ENCODE results near the gene SLC6A5.

SLC6A5 gene

GRCh38 chr11:20639688-20640087, 40.3 kb downstream of the SLC6A5 start:
- TF ChIP-seq POLR2AphosphoS5 (IDR thresholded peaks at IDR 0.05; ENCODE audit: borderline replicate concordance, low read depth, low read length) = no peak
- no peak for TF ChIP-seq EZH2 (IDR thresholded peaks at IDR 0.05)
- TF ChIP-seq FOXP2 (optimal IDR thresholded peaks at IDR 0.05; ENCODE audit: control extremely low read depth, extremely low read length, insufficient read depth) = no peak
- Histone ChIP-seq H3K27ac (no peak overlapping the region), H3K9me3 (ENCODE audit: low read depth, low read length) (no peaks in the 10 kb centered on the region), H3K9ac (ENCODE audit: insufficient read length) (no peak overlapping the region), H3K4me3 (no peak overlapping the region), H3K36me3 (ENCODE audit: insufficient read depth, low read length) (no peaks in the 10 kb centered on the region)
- no peak for DNase-seq (ENCODE audit: low read depth, low spot score)

- no peak for TF ChIP-seq EZH2 (IDR thresholded peaks at IDR 0.05)
- TF ChIP-seq FOXP2 (optimal IDR thresholded peaks at IDR 0.05; ENCODE audit: control extremely low read depth, extremely low read length, insufficient read depth) = no peak
- no peak for TF ChIP-seq POLR2AphosphoS5 (IDR thresholded peaks at IDR 0.05; ENCODE audit: borderline replicate concordance, low read depth, low read length)
- DNase-seq (ENCODE audit: low read depth, low spot score) = no peak
- no peak overlapping the region for H3K9ac ChIP-seq (ENCODE audit: insufficient read length)
- no peak overlapping the region for H3K4me3 ChIP-seq
- no peaks in the 10 kb centered on the region for H3K9me3 ChIP-seq (ENCODE audit: low read depth, low read length)
- H3K36me3 ChIP-seq (ENCODE audit: insufficient read depth, low read length) = no peaks in the 10 kb centered on the region
- no peak overlapping the region for H3K27ac ChIP-seq
Observed at GRCh38 chr11:20640401-20640800, 41.0 kb downstream of the SLC6A5 start.

GRCh38 chr11:20644360-20644759, 45.0 kb downstream of the SLC6A5 start:
- H3K27ac ChIP-seq = no peak overlapping the region
- no peak overlapping the region for H3K9ac ChIP-seq (ENCODE audit: insufficient read length)
- H3K4me3 ChIP-seq = no peak overlapping the region
- TF ChIP-seq EZH2 (IDR thresholded peaks at IDR 0.05) (no peak), POLR2AphosphoS5 (IDR thresholded peaks at IDR 0.05; ENCODE audit: borderline replicate concordance, low read depth, low read length) (no peak), FOXP2 (optimal IDR thresholded peaks at IDR 0.05; ENCODE audit: control extremely low read depth, extremely low read length, insufficient read depth) (no peak)
- H3K36me3 ChIP-seq (ENCODE audit: insufficient read depth, low read length) = no peaks in the 10 kb centered on the region
- H3K9me3 ChIP-seq (ENCODE audit: low read depth, low read length) = no peaks in the 10 kb centered on the region
- DNase-seq (ENCODE audit: low read depth, low spot score) = no peak

- no peak overlapping the region for H3K9ac ChIP-seq (ENCODE audit: insufficient read length)
- no peak overlapping the region for H3K4me3 ChIP-seq
- DNase-seq (ENCODE audit: low read depth, low spot score) = peak; percentile 30
- H3K9me3 ChIP-seq (ENCODE audit: low read depth, low read length) = no peaks in the 10 kb centered on the region
- TF ChIP-seq EZH2 (IDR thresholded peaks at IDR 0.05) (no peak), POLR2AphosphoS5 (IDR thresholded peaks at IDR 0.05; ENCODE audit: borderline replicate concordance, low read depth, low read length) (no peak), FOXP2 (optimal IDR thresholded peaks at IDR 0.05; ENCODE audit: control extremely low read depth, extremely low read length, insufficient read depth) (no peak)
- H3K27ac ChIP-seq = no peak overlapping the region
- no peaks in the 10 kb centered on the region for H3K36me3 ChIP-seq (ENCODE audit: insufficient read depth, low read length)
Observed at GRCh38 chr11:20647976-20648565, 48.7 kb downstream of the SLC6A5 start.

GRCh38 chr11:20652150-20652806, 52.9 kb downstream of the SLC6A5 start:
- Histone ChIP-seq H3K9me3 (ENCODE audit: low read depth, low read length) (no peaks in the 10 kb centered on the region), H3K4me3 (no peak overlapping the region), H3K9ac (ENCODE audit: insufficient read length) (no peak overlapping the region), H3K27ac (no peak overlapping the region), H3K36me3 (ENCODE audit: insufficient read depth, low read length) (no peaks in the 10 kb centered on the region)
- TF ChIP-seq FOXP2 (optimal IDR thresholded peaks at IDR 0.05; ENCODE audit: control extremely low read depth, extremely low read length, insufficient read depth) (no peak), EZH2 (IDR thresholded peaks at IDR 0.05) (no peak), POLR2AphosphoS5 (IDR thresholded peaks at IDR 0.05; ENCODE audit: borderline replicate concordance, low read depth, low read length) (no peak)
- no peak for DNase-seq (ENCODE audit: low read depth, low spot score)

- DNase-seq (ENCODE audit: low read depth, low spot score) = no peak
- no peak for TF ChIP-seq POLR2AphosphoS5 (IDR thresholded peaks at IDR 0.05; ENCODE audit: borderline replicate concordance, low read depth, low read length)
- no peak for TF ChIP-seq FOXP2 (optimal IDR thresholded peaks at IDR 0.05; ENCODE audit: control extremely low read depth, extremely low read length, insufficient read depth)
- no peak for TF ChIP-seq EZH2 (IDR thresholded peaks at IDR 0.05)
- Histone ChIP-seq H3K9me3 (ENCODE audit: low read depth, low read length) (no peaks in the 10 kb centered on the region), H3K9ac (ENCODE audit: insufficient read length) (no peak overlapping the region), H3K4me3 (no peak overlapping the region), H3K27ac (no peak overlapping the region), H3K36me3 (ENCODE audit: insufficient read depth, low read length) (no peaks in the 10 kb centered on the region)
Observed at GRCh38 chr11:20654038-20654437, 54.6 kb downstream of the SLC6A5 start.

GRCh38 chr11:20656901-20657300, 57.5 kb downstream of the SLC6A5 start:
- TF ChIP-seq POLR2AphosphoS5 (IDR thresholded peaks at IDR 0.05; ENCODE audit: borderline replicate concordance, low read depth, low read length) (no peak), FOXP2 (optimal IDR thresholded peaks at IDR 0.05; ENCODE audit: control extremely low read depth, extremely low read length, insufficient read depth) (no peak), EZH2 (IDR thresholded peaks at IDR 0.05) (no peak)
- no peaks in the 10 kb centered on the region for H3K36me3 ChIP-seq (ENCODE audit: insufficient read depth, low read length)
- no peak overlapping the region for H3K9ac ChIP-seq (ENCODE audit: insufficient read length)
- no peak for DNase-seq (ENCODE audit: low read depth, low spot score)
- no peaks in the 10 kb centered on the region for H3K9me3 ChIP-seq (ENCODE audit: low read depth, low read length)
- no peak overlapping the region for H3K4me3 ChIP-seq
- no peak overlapping the region for H3K27ac ChIP-seq

GRCh38 chr11:20658135-20658534, 58.7 kb downstream of the SLC6A5 start:
- Histone ChIP-seq H3K4me3 (no peak overlapping the region), H3K27ac (no peak overlapping the region), H3K36me3 (ENCODE audit: insufficient read depth, low read length) (no peaks in the 10 kb centered on the region), H3K9ac (ENCODE audit: insufficient read length) (no peak overlapping the region), H3K9me3 (ENCODE audit: low read depth, low read length) (no peaks in the 10 kb centered on the region)
- TF ChIP-seq FOXP2 (optimal IDR thresholded peaks at IDR 0.05; ENCODE audit: control extremely low read depth, extremely low read length, insufficient read depth) = no peak
- TF ChIP-seq EZH2 (IDR thresholded peaks at IDR 0.05) = no peak
- TF ChIP-seq POLR2AphosphoS5 (IDR thresholded peaks at IDR 0.05; ENCODE audit: borderline replicate concordance, low read depth, low read length) = no peak
- no peak for DNase-seq (ENCODE audit: low read depth, low spot score)

All from SK-N-MC (cell line).